Right ventricle myocardium inferior (tissue), 1 donor: ENCODE results near the gene ZNF609. TPM values are rescaled to one million over a fixed set of nuclear protein-coding genes. Genes with fewer than 3 reads are reported as not detected.

Experiments used
- ATAC-seq: fragments of 200-7000 bp; cut with Tn5 transposase; one replicate; pipeline ENCODE4 v1.9.1; 2020; ENCODE audit warnings: mild to moderate bottlenecking, moderate library complexity
- DNase-seq: peaks from one replicate; pipeline ENCODE4 v3.0.0; 2021; ENCODE audit errors: missing footprints
- intact Hi-C: fragments of 100-400 bp; cut with DNase I; formaldehyde crosslinking; loops from one replicate; pipeline ENCODE4 v1.11.0; 2022
- total RNA-seq: library from RNA; stranded (reverse); fragmentation: NEBNext Ultra II Directional; extraction: Animal tissue kit (Norgen Biotek cat#: 25700); gene quantifications from one replicate; pipeline ENCODE4 v1.2.1, GENCODE V29; 2021
- donor health status: DM: no; HTN: yes; CAD: no; lungs with severe emphysema.

ZNF609 gene
- total RNA-seq, 1 donor from 2014 or later: 16.9 TPM

DNA sequence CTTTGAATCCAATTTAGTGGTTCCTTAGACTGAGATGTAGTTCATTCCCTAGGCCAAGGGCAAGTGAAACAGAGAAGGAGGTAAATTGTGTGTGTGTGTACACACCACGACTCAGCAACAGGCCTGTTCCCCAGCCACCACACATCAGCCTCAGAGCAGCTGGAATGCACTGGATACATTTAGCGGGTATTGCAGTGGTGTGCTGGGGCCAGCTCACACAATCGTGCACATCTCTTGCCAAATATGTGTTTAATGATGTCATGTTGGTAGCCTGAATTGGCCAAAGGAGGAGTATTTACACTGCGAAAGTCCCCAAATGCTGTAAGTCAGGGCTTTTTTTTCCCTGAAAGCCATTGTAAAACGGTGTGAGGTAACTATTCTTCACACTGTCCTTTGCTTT, 232.8 kb downstream of the ZNF609 start:
- DNase-seq: no peak
- intact Hi-C loops: no loop called here
- ATAC-seq: peak; percentile 71

DNA sequence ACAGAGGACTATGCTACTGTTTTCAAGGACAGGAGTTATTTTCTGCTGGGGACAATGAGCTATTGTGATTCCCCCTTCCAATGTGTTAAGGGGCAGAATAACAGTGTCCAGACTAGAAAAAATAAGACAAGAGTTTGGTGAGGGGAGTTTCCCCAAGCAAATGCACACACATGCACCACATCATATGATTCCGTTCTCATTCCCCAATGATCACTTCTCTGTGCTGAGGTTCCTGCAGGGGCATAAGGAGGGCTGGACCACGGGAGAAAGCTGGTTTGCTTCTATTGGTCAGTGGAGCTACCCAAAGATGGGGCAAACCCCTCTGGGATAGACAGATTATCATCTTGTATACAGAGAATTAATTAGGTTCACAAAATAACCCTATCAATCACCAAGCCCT, 234.4 kb downstream of the ZNF609 start:
- DNase-seq (no peak), ATAC-seq (no peak)

DNA sequence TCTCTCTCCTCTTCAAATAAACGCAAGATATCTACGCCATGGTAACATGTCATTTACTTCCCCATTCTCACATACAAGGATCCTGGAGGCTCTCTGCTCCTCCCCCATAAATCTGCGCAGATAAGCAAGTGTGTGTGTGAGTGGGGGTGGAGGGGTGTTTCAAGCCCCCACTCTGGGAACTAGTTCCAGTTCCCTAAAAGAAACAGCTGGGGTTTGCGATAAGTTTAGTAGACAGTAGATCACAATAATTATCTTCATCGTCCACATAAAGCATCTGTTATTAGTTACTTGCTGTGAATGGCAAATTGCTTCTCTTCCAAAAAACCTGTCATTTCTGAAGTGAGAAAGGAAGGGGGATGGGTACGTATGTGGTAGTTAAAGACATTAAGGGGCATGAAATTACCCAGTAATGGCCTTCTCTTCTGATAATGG, 235.2 kb downstream of the ZNF609 start:
- ATAC-seq: no peak

More for the DNA sequence above, 234.4 kb downstream of the ZNF609 start:
- intact Hi-C loops: no loop called here

DNA sequence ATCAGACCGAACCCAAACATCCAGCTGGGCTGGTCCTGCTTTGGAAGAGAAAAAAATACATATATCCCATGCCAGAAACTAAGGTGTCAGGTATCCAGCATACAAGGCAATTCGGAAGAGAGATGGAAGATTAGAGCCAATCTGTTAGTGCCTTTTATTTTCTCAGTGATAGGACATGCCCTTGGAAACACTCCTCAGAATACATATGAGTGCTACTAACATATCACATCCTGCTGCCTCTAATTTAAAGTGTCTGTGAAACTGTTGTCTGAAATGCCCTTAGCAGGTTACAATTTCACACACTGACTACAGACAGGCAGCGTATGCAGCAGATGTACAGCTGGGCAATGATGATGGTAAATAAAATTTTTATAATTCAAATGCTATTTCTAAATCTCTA, 236.1 kb downstream of the ZNF609 start:
- ATAC-seq: no peak
- intact Hi-C loops: no loop called here
- DNase-seq: no peak

More for the DNA sequence above, 235.2 kb downstream of the ZNF609 start:
- DNase-seq: no peak
- intact Hi-C loops: no loop called here

DNA sequence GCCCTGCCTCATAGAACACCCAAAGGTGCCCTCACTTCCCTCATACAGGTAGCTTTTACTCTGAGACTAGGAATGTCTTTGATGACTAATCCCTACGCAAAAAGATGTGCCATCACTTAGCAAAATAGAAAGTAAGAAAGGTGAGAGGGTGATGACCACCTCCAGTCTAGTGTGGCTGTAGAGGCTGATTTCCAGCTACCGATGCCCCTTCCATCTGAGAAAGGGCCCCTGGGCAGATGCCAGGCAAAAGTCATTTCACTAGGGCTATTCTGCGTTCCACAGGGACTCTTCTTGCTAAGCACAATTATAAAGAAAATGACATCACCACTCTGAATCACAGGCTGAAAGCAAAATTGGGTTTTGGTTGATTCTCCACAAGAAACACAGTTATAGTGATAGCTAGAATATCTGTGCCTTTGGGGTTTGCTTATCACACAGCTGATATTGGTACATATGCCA, 237.6 kb downstream of the ZNF609 start:
- intact Hi-C loops: no loop called here
- DNase-seq (no peak), ATAC-seq (no peak)

DNA sequence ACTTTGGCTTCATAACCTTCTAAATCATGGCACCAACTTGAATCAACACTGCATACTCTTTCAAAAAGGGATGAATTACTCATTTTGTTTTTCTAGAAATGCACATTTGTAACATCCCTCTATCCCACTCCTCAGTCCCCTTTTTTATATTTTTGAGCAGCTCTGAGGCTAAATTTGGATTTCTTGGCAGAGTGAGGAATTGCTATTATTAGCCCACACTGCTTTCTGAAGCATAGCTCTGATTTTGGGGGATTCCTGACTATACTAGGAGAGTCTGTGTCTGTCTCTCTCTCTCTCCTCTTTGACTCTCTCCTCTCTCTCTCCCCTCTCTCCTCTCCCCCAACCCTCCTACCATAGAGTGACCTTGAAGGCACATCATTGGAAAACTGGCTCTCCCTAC, 238.4 kb downstream of the ZNF609 start:
- intact Hi-C loops: no loop called here
- ATAC-seq: no peak

DNA sequence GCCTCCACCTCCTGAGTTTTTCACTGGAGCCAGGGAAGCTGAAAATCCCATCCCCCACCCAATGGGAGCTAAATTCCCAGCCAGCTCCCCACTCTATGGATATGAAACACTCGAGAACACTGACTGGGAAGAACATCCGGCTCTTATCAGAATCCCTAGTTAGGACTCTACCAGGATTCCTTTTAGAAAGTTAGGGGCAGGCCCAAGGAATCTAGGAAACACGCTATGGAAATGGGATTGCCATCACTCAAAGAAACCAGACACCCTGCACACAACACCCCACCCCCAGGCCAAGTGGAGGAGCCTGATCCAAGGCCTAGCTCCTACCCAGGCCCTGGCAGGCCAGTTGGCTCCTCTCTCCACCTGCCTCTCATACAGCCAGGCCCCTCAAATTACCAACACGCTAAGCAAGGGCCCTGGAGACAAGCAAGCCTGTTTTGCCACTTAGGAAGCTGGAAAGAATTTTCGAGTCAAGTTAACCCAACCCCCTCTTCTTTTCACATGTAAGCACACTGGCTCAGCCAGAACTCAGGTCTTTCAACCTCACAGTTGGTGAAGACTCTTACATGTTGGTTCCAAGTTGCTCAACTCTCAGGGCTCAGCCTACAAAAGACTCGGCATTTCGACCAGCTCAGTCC, 239.5 kb downstream of the ZNF609 start:
- ATAC-seq (peak; percentile 25), DNase-seq (no peak)
- intact Hi-C loops: no loop called here

More for the DNA sequence above, 238.4 kb downstream of the ZNF609 start:
- no peak for DNase-seq

DNA sequence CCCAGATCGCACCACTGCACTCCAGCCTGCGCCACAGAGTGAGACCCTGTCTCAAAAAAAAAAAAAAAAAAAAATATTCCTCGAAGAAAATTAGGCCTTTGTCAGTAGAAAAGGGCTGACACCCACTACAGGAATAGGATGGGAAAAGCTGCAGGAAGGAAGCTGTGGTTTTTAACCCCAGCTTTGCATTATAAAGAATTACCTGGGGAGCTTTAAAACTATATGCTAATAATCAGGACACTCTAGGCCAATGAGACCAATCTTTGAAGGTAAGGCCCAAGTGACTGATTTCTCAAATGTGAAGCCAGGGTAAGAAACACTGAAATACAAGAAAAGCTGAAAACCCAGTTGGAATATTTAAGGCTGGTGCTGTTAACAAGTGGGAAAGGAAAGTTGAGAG, 240.7 kb downstream of the ZNF609 start:
- intact Hi-C loops: no loop called here
- ATAC-seq (no peak), DNase-seq (no peak)

DNA sequence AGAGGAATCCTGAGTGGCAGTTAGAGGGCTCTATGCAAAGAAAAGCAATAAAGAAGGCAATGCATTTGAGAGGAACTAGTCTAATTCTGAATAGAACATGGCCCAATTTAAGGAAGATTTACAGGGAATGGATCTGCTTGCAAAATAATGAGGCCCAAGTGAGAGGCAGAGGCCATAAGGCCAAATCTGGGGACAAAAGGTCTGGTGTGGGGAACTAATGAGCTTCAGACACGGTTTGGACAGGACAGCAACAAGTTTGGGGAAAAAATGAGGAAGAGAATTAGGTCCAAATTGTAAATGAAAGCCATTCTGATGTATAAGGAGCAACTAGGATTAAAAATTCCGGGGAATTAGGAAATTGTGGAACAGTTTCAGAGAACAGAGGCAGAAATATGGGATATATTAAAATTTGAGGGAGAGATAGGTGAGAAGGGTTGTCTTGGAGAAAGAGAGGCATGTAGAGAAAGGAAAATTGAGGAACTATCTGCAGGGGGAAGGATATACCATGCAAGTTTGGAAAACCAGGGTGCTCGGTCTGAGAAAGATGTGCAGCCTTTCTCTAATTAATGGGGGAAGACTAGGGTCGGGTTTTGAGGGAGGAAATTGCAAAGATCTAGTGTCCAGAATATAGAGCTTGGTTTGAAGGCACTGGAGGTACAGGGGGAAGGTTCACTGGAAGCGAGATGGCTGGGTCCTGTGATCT, 241.3 kb downstream of the ZNF609 start:
- no peak for ATAC-seq
- no peak for DNase-seq
- intact Hi-C loops: loop anchor here (2.0 kb wide), 1 partner anchor 17 kb away; no protein-coding TSS in a partner anchor

DNA sequence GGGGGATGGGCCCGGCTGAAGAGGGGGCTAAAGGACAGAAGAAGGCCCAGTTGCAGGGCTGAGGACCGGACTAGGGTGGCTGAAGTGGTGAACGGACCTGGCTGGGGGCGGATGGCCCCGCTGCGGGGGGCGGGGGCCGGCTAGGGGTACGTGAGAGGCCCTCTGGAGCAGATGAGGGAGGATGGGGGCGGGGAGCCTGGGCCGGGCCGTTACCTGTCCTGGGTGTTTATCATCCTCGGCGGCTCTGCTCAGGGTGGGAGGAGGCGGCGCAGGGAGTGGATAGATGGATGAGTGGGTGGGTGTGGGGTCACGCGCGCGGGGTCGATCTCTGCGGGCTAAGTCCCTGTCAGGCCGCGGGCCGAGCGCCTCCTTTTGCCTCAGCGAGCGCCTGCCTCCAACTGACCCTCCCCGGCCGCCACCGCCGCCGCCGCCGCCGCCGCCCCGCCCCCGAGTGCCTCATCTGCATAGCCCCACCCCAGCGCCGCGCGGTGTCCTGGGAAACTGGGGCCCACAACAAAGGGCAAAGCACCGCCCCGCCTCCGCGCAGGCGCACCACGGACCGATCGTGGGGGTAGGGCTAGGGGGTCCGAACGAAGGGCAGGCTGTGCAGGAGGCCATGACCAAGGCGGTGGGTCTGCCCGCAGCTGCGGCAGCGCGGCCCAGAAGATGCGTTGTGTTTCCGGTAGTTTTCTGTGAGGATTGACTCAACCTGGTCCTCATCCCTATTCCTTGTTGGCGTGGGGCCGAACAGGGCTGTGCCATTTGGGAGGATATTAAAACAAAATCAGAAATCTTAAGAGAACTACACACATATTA, 242.6 kb downstream of the ZNF609 start:
- peak; percentile 94 for ATAC-seq
- intact Hi-C loops: loop anchor here (2.0 kb wide), 1 partner anchor 16 kb away; no protein-coding TSS in a partner anchor

DNA sequence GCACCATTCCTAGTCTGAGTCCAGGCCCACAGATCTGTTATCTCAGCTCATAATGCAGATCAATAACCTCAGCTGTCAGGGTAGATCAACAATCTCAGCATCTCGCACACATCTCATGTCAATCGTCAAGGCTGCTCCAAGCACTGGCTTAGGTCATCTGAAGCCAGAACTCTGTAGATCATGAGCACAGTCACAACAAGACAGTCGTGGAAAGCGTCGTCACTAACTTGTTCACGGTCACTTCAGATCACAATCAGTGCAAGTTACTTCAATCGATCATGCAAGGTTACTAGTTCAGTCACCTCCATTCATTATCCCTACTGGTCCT, 243.2 kb downstream of the ZNF609 start:
- ATAC-seq: no peak
- DNase-seq: no peak
- intact Hi-C loops: loop anchor here (2.0 kb wide), 1 partner anchor 15 kb away; no protein-coding TSS in a partner anchor

More for the DNA sequence above, 242.6 kb downstream of the ZNF609 start:
- peak; percentile 100 for DNase-seq

DNA sequence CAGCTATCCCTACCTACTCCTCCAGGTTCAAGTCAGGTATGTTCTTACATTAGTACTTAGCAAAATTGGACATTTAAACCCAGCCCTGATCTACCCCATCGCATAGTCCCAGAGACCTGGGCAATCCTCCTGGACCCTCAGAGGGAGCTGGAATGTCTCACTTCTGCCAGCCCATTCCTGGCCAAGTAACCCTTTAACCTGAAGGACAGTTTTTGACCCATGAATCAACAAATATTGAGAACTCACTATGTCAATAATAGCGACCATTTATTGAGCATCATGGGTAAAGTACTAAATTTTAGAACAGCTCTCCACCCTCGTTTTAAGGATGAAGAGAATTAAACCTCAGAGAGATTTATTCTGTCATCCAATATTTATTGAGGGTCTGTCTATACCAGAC, 244.6 kb downstream of the ZNF609 start:
- DNase-seq: no peak
- ATAC-seq: no peak
- intact Hi-C loops: no loop called here

DNA sequence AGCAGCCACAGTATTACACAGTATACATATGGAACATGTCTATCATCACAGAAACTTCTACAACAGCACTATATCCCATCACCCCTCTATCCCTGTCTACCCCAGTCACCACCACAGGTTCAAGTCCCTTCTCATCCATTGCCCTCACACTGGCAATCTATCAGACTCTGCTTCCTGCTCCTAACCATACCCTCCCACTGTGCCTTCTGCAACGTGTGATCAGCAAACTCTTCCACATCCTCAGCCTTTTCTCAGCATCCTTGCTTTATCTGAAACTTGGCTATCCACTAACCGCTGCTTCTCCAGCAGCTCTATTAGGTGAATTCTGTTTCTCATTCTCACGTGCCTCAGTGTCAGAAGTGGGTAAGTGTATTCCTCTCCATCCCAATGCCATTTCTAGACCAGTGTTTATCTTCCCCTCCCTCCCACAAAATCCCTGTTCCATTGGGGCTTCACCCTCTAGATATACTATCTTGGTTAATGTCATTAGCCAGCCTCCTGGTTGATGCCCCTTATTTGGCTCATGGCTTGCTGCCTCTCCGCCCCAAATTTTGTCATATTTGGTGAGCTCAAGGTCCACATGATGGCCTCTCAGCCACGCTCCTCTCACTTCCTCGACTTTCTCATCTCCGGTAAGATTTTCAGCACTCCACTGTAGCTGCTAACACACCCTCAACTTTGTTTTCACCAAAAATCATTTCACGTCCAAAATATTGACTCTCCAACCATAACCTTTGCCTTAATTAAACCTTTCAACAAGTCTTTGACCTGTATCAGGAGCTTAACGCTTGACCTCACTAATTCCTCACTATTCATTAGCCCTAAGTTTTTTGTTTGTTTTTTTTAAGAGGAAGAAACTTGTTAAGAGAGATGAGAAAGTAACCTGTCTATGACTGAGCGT, 245.9 kb downstream of the ZNF609 start:
- no peak for DNase-seq
- intact Hi-C loops: no loop called here
- no peak for ATAC-seq

DNA sequence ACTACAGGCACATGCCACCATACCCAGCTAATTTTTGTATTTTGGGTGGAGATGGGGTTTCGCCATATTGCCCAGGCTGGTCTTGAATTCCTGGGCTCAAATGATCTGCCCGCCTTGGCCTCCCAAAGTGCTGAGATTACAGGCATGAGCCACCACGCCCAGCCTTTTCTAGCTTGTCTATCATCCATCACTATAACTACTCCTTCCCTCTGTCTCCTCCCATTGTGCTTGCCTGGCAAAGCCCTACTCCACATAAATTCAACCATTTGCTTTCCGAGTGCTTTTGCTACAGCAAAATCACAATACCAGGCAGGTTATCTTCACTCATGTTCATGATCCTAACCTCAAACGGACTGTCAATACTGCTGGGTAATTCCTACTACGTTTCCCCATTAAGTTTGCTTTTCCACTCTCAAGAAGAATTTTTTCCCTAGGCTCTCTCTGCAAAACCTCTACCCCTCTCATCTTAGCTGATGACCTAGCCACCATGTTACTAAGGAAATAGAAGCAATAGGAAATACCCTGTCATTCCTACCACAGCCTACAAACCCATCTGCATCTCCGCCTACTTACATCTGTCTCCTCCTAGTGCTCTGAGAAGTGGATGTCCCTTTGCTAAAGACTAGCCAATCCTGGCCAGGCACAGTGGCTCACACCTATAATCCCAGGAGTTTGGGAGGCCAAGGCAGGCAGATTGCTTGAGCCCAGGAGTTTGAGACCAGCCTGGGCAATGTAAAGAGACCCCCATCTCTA, 250.5 kb downstream of the ZNF609 start:
- intact Hi-C loops: no loop called here
- DNase-seq: no peak
- ATAC-seq: no peak

DNA sequence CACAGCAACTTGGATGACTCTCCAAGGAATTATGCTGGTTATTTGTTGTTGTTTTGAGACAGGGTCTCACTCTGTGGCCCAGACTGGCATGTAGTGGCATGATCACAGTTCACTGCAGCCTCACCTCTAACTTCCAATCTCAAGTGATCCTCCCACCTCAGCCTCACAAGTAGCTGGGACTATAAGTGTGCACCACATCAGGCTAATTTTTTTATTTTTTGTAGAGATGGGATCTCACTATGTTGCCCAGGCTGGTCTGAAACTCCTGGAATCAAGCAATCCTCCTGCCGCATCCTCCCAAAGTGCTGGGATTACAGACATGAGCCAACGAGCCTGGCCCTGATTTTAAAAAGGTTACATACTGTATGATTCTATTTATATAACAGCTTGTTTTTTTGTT, 252.0 kb downstream of the ZNF609 start:
- DNase-seq: no peak
- intact Hi-C loops: no loop called here
- ATAC-seq: no peak

DNA sequence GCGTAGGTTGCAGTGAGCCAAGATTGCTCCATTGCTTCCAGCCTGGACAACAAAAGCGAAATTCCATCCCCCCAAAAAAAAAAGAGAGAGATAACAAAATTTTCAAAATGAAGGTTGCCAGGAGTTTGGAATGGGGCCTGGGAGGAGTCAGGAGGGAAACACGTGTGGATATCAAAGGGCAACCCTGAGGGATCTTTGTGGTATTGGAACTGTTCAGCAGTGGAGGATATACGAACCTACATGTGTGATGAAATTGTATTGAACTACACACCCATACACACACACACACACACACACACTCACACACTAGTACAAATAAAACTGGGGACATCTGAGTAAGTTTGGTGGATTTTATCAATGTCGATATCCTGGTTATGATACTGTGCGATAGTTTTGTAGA, 253.2 kb downstream of the ZNF609 start:
- intact Hi-C loops: no loop called here
- no peak for ATAC-seq
- DNase-seq: no peak

DNA sequence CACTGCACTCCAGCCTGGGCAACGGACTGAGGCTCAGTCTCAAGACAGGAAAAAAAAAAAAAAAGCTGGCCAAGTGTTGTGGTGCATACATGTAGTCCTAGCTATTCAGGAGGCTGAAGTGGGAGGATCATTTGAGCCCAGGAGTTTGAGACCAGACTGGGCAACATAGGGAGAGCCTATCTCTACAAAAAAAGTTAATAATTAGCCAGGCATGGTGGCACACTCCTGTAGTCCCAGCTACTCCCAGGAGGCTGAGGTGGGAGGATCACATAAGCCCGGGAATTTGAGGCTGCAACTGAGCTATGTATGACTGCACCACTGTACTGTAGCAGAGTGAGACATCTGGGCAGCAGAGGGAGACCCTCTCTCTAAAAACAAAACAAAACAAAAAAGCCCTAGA, 256.1 kb downstream of the ZNF609 start:
- intact Hi-C loops: no loop called here
- ATAC-seq: no peak
- DNase-seq: no peak

DNA sequence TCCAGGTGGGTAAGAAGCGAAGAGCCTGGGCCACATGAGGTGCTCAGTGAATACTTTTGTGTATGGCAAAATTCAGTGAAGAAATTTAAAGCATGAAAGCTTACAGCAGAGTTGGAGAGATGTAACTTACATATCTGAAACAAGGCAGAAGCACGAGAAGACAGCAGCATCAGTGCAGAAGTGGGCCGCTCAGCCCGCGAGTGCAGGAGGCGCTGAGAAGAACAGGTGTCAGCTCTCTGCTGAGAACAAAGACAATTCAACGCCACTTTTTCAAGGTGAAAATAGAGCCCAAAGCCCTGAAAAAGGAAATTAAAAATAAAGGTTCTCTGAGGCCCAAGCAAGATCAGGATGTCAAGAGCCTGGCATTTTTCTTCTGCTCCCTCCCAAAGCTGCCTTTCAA, 256.8 kb downstream of the ZNF609 start:
- intact Hi-C loops: no loop called here
- ATAC-seq: no peak
- no peak for DNase-seq
